NOMO-1 treated with DMSO at 0.1 percent for 48 hours (cell line): ENCODE results near the gene GALNT8.

Experiments used
- DNase-seq: peaks from one replicate; lab custom pipeline; 2025; ENCODE audit not compliant: unreplicated experiment; lab: John Stamatoyannopoulos, UW

GALNT8 gene

GRCh38 chr12:4794491-4794890 lies 74.3 kb downstream of the GALNT8 start:
- no peak for DNase-seq

GRCh38 chr12:4796216-4796615 lies 76.0 kb downstream of the GALNT8 start:
- no peak for DNase-seq

DNA sequence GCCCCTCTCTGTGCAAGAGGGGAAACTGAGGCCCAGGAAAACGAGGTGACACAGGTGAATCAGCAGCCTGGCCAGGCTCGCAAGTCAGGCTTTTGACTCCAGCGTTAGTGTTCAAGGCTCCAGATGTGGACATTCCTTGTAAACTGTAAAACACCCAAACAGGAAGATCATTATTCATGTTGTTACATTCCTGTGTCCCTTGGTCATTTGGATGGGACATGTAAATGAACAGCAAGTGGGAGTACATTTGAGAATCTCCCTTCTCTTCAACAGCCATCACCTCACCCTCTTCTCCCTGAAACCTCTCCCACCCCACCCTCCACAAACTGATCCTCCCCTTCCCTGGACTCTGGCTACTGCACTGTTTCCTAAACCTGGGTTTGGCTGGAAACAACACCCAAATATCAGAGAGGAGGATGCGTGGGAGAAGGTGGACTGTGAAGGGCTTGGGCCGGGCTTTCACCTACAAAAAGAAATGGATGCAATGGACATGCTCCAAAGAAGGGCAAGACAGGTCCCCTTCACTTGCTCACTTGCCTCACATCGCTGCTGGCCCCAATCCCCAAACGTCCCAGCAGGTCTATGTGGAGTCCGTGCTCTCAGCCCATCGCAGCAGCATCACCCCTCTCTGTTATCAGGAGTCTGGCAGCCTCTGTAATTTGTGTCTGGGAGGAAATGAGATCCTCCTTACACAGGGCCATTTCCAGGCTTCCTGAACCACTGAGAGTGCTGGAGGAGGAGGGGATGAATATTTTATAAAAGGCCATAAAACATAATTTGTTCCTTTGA lies 76.7 kb downstream of the GALNT8 start:
- no peak for DNase-seq

DNA sequence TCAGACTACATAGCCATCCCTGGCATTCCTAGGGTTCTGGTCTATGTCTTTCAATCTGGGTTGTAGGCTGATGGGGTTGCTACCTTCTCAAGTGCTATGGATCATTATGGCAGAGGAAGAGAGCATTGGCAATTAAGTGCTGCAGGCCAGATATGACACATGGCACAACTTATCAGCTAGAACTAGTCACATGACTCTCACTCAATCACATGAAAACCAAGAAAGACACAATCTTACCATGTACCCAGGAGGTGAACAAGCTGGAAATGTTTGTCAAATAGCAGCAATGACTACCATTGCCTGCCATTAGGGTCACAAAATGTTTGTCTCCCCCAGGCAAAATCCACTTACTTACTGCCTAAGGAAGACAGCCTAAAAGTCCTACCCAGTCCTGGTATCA lies 80.4 kb downstream of the GALNT8 start:
- DNase-seq, result no peak

- DNase-seq, result no peak
Observed at GRCh38 chr12:4802841-4803240, 82.6 kb downstream of the GALNT8 start.

DNA sequence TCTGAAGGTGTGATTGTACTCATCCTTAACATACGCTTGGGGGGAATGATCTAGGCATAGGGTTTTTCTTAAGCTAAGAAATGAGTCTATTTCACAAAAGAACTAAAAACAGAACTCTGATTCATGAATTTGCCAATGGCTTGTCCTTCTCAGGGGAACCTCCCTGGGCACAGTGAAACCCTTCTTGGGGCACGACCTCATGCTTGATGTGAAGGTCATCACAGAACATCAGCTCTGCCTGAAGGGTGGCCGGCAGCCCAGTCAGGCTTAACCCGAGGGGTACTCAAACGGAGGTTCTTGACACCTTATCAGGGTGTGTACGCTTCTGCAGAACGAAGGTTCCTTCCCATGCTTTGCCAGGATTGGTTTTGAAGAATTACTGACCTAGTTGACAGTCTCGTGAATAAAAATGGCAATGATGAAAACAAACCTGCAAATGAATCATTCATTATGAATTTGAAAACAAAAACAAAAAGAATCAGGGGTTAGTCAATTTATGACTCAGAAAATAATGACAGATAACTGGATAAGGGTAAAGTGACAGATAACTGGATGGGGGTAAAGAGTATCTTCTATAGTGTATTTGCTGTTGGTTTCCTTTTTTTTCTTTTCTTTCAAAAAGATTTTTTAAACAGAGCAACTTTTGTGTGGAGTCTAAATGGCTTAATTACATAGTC lies 86.4 kb downstream of the GALNT8 start:
- no peak for DNase-seq

GRCh38 chr12:4807116-4807783 lies 87.0 kb downstream of the GALNT8 start:
- DNase-seq, result no peak

GRCh38 chr12:4807813-4808212 lies 87.6 kb downstream of the GALNT8 start:
- no peak for DNase-seq

DNA sequence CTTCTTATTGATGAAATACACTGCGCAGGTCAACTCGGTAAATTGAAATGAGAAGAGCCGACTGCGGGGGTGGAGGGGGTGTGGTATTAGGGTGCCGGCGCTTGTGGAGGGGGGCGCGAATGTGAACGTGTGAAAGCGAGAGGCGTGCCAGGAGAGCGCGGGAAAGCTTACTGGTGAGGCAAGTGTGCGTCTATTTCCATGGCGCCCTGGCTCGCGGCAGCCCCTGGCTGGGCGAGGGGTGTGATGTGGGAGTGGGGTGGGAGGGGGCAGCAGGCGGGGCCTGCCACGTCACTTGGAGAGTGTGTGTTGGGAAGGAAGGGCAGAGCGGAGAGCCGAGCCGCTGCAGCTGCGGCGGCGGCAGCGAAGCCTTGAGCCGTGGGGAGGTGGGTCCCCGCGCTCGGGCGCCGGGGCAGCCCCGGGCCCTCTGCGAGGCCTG lies 88.8 kb downstream of the GALNT8 start:
- no peak for DNase-seq

DNA sequence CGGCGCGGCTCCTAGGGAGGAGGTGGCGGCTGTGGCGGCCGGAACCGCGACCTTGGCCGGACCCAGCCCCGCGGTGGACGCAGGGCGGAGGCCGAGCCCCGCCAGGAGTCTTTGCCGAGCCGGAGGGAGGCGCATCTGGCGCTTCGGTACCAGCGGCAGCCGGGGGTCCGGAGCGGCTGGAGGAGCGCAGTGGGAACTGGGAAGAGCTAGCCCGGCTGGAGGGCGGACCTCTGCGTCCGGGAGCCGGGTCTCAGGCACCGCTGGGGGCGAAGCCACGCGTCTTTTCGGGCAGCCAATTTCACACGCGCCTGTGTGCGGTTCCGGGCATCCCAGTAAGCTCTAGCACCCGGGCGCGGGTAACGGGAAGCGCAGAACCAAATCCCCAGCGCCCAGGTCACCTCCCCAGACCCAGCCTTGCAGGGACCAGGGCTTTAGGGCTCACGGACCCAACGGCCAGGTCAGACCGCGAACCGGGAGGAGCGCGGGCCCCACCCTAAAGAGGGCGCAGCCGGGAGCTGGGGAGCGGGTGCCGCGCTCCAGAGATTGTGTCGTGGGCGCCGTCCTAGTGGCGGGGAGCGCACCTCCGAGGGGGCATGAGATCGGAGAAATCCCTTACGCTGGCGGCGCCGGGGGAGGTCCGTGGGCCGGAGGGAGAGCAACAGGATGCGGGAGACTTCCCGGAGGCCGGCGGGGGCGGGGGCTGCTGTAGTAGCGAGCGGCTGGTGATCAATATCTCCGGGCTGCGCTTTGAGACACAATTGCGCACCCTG lies 89.4 kb downstream of the GALNT8 start:
- DNase-seq, result no peak

DNA sequence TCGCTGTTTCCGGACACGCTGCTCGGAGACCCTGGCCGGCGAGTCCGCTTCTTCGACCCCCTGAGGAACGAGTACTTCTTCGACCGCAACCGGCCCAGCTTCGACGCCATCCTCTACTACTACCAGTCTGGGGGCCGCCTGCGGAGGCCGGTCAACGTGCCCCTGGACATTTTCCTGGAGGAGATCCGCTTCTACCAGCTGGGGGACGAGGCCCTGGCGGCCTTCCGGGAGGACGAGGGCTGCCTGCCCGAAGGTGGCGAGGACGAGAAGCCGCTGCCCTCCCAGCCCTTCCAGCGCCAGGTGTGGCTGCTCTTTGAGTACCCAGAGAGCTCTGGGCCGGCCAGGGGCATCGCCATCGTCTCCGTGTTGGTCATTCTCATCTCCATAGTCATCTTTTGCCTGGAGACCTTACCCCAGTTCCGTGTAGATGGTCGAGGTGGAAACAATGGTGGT lies 90.0 kb downstream of the GALNT8 start:
- DNase-seq, result no peak

DNA sequence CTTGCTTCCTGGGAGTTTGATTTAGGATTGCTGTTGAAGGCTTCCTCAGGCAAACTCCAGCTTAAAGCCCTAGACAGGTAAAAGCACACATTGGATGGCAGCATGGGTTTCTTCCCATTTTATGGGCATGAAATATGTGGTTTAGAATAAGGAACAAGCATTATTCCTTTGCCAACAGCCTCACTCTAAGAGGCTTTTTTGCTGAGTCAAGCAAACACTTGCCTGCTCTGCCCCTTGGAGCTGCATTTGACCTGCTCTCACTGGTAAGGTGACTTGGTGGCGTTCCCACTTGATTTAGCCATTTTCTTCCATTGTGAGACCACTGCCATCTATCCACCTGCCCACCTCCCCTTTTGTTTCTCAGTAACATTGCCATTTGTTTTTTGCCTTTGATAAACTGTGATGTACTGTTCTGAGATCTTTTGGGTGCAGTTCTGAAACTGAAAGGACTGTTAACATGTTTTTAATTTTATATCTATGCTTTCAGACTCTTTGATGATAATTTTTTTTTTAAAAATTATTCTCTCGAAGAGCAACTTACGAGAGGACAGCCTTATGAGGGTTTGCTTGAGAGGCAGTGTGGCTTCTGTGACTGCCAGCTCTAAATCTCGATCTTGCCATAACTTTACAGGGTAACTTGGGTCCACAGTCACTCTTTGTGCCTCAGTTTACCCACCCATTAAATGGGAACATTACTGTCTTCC lies 92.6 kb downstream of the GALNT8 start:
- no peak for DNase-seq

DNA sequence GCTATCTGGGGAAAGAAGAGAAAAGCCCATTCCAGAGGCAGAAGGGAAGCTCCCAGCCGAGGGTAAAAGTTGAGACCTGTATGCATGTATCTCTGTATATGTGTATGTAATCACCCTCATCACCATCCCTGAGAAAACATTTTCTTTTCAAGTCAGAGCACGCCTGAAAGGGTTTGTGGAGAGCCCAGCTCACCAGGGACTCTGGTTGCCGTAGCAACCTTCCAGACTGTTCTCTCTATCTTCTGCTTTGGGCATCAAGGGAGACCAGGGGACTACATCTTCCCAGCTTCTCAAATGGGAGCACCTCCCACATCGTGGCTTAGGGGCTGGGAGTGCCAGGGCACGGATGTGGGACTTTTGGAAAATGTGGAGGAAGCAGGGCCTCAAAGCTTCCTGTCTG lies 93.5 kb downstream of the GALNT8 start:
- no peak for DNase-seq

- no peak for DNase-seq
Observed at GRCh38 chr12:4814485-4814884, 94.3 kb downstream of the GALNT8 start.

GRCh38 chr12:4816744-4817525 lies 96.7 kb downstream of the GALNT8 start:
- no peak for DNase-seq

DNA sequence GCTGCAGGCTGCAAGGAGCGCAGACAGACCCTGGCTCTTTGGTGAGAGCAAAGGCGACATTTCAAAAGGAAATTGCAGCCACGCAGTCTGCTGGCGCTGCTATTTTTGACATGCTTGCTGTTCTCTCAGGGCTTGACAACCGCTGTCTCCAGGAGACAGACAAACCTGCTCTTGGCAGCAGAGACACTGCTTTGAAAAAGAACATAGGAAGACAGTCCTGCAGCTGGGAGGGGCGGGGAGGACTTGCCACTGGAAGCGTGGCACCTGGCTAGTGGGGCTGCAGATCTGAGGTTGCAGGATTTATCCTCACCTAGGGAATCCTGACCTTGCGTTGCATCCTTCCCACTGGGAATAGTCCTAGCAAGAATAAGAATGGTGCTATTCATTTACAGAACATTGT lies 97.7 kb downstream of the GALNT8 start:
- no peak for DNase-seq

DNA sequence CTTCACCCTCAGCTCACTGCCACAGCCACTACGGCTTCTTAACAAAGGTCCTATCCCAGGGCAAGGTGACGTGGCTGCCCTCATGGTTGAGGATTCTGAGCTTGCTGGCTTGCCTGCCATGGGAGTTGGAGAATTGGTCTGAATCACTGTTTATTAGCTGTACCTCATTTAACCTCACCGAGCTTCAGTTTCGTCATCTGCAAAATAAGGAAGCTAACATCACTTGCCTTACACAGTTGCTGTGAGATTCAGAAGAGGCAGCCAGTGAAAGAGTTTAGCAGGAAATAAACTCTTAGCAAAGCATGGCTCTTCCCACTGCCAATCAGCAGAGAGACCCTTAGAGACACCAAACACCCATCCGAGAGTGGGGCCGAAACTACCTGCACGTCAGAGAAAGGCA lies 99.5 kb downstream of the GALNT8 start:
- peak; percentile 95 for DNase-seq

DNA sequence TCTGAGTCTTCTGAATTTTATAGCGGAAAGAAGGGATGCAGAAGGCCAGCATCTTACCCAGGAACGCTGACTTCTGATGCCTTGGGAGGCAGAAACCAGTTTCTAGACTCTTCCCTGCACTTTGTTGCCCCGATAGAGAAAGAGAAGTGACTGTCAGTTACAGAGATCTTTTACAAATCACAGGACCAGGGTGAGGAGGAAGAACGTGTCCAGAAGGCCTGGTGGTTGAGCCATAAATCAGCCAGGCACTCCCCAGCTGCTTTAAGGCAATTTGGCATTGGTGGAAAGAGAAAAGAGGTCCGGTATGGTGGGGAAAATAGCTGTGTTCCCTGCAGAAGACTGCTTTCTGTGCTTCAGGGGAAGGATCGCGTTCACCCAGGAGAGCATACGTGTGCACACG lies 100.8 kb downstream of the GALNT8 start:
- peak; percentile 48 for DNase-seq
